HG03558 (cell line): Measurements from ENCODE around the gene SLC10A1.
"Not testable (repeated sequence)": the region's sequence is repeated elsewhere in the genome, so short reads cannot be mapped to it uniquely, and the experiment has no call there.

ENCODE experiments used
- ATAC-seq: cut with Tn5 transposase; IDR thresholded peaks from one replicate; pipeline ENCODE4 v1.9.1; 2021; ENCODE audit warnings: moderate number of reproducible peaks; ENCODE audit not compliant: unreplicated experiment; ENCODE audit errors: extremely low read depth

Gene SLC10A1

GRCh38 chr14:69796797-69797500 is at the start of gene SLC10A1:
Gene SLC10A1, minus strand, starts transcription at chr14:69797241. Its CDS starts 86 bp downstream, at chr14:69797155.
- ATAC-seq = no peak

GRCh38 chr14:69845787-69846186 is 48.7 kb upstream of the SLC10A1 start:
- no peak for ATAC-seq

DNA sequence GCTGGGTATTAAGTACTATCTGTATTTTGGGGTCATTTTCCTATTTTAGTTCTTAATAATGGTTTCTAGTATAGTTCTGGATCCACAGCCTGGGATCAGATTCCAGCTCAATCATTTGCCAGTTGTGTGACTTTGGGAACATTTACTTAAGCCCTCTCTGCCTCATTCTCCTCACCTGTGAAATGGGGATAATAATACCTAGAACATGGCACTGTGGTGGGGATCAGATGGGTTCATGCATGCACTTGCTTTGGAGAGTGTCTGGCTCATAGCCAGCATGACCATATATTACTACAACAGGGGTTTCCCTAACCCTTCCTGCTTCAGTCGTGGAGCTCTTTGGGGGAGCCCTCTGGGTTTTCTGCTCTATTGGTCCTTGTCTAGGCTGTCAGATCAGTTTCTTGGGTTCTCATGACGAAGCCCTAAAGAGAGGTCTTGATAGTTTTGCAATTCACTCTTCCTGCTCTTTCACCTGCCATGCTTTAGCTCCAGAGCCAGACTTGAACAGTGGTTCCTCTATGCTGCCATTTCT is 48.1 kb upstream of the SLC10A1 start:
- no peak for ATAC-seq

GRCh38 chr14:69844171-69844570 is 47.1 kb upstream of the SLC10A1 start:
- ATAC-seq = no peak

DNA sequence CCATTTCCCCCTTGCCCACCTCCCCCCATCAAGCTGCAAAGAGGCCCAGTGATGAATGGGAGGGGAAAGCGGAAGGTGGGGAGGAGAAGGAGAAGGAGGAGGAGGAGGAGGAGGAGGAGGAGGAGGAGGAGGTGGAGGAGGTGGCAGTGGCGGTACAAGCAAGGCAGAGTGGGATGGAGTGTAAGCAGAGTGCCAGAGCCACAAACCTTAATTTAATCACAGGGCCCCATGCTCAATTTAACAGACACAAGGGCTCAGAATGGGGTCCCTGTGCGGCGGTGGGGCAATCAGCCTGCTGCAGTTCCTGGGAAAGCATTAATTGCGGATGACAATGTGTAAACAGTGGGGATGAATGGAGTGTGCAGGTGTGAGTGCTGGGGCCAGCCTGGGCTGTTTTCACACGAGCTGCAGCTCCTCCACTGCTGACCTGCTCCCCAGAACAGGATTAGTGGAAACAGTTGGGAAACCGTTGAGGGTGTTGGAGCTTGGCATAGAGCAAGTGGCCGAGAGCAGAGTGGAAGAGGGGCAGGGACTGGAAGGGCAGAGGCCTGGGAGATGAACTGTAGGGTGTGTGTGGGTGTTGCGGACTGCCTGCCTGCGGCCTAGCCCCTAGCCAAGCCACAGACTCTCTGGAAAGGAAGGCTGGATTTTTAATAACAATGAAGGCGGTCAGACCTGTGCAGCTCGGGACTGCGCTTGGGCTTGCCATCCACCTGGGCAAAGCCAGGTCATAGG is 45.8 kb upstream of the SLC10A1 start:
- ATAC-seq = no peak

DNA sequence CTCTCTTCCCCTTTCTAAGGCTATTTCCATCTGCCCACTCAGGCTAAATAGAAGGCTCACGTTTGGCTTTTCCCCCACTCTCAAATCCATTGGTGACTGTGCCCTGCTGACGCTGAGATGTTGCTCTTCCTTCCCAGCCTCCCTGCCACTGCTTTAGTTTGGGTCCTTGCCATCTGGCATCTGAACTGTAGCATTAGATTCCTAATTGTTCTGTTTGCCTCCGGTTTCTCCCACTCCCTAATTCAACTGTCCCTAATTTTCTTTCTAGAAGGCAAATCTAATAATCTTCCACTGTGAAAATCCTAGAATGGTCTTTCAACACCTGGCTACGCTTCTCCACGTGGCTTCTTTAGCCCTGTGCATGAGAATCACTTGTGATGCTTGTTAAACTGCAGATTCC is 44.6 kb upstream of the SLC10A1 start:
- ATAC-seq = no peak

DNA sequence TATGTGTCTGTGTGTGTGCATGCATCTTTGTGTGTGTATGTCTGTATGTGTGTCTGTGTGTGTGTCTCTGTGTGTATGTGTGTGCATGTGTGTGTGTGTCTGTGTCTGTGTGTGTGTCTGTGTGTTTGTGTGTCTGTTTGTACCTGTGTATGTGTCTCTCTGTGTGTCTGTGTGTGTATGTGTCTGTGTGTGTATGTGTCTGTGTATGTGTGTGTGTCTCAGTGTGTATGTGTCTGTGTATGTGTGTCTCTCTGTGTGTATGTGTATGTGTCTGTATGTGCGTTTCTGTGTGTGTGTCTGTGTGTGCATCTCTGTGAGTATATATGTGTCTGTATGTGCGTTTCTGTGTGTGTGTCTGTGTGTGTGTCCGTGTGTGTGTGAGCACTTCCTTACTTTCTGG is 42.6 kb upstream of the SLC10A1 start:
- ATAC-seq = no peak

DNA sequence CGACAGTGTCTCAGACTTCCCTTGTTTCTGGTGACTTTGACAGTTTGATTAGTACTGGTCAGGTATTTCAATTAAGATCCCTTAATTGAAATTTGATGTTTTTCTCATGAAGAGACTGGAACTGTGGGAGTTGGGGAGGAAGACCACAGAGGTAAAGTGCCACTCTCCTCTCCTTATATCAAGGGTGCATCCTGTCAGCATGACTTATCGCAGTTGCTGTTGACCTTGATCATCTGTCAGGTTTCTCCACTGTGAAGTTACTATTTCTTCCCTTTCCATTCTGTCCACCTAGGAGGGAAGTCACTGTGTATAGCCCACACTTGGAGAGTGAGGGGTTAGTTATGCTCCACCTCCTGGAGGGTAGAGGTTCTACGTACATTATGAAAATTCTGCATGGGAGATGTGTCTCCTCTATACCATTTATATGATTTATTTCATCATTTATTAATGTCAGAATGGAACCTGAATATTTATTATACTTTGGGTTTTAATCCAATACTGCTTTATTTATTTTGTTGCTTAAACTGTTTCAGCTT is 41.9 kb upstream of the SLC10A1 start:
- no peak for ATAC-seq

GRCh38 chr14:69828879-69829278 is 31.8 kb upstream of the SLC10A1 start:
- ATAC-seq = no peak

DNA sequence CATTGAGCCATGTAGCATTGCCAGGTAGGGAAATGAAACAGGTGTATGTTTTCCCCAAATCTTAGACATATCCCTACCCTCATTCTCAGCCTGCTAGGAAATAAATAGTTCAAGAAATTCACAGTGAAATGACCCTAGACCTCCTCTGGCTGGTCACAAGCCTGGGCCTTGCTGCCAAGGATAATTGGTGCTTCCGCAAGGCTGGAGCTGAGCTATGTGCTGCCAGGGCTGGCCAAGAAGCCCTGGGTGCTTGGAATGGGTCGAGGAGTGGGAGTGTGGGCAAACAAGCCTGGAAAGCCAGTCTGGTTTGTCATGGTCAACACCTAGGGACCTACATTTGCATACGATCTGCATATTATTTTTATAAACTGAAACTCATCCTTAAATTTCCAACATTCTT is 31.3 kb upstream of the SLC10A1 start:
- no peak for ATAC-seq

GRCh38 chr14:69827560-69827959 is 30.5 kb upstream of the SLC10A1 start:
- ATAC-seq = no peak

- ATAC-seq = no peak
Observed at GRCh38 chr14:69822456-69822855, 25.4 kb upstream of the SLC10A1 start.

DNA sequence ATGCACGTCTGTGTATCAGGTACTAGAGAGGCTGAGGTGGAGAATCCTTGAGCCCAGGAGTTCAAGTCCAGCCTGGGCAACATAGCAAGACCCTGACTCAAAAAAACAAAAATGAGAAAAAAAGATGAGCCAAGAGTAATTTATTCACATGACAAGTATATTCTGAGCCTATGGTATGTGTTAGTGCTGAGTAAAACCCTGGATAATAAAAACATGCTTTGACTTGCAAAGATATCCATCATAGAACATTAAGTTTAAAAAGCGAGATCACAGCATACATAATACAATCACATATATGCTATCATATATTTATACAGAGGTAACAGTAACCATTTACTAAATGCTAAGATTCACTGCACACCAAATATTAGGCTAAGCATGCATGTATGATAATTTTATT is 23.9 kb upstream of the SLC10A1 start:
- no peak for ATAC-seq

DNA sequence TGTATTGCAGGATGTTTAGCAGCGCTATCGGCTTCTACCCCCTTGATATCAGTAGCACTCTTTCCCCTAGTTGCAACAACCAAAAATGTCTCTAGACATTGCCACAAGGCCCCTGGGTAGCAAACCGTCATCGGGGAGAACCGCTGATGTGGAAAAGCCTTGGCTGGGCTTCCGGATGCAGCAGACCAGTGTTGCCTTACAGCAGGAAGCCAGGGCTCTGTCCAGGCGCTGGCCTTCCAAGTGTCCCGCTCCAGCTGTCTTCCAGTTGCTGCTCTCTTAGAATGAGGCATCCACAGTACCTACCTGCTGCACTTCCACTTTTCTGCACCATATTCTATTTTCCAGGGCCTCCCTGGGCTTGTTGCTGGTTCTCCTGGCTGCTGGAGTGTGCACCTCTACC is 22.6 kb upstream of the SLC10A1 start:
- ATAC-seq = no peak

DNA sequence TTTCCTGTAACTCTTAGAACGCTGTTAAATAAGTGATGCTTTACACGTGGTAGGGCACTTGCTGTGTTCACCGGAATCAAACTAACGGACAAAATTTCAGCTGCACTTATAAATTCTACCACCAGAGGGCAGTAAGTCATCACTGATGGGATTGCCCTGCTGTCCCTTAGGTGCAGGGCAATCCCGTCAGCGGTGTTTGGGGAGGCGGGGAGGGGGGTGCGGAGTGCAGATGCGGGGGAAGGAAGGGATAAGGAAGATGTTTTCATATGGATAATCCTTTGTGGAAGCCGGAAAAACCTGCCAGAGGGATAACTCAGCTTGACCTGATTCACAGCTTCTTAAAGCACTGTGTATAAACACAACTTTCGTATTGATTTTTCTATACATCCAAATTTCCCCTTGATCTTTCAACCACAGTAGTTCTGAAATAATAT is 21.7 kb upstream of the SLC10A1 start:
- no peak for ATAC-seq

- ATAC-seq = no peak
Observed at GRCh38 chr14:69816216-69816615, 19.2 kb upstream of the SLC10A1 start.

GRCh38 chr14:69815556-69815955 is 18.5 kb upstream of the SLC10A1 start:
- no peak for ATAC-seq

DNA sequence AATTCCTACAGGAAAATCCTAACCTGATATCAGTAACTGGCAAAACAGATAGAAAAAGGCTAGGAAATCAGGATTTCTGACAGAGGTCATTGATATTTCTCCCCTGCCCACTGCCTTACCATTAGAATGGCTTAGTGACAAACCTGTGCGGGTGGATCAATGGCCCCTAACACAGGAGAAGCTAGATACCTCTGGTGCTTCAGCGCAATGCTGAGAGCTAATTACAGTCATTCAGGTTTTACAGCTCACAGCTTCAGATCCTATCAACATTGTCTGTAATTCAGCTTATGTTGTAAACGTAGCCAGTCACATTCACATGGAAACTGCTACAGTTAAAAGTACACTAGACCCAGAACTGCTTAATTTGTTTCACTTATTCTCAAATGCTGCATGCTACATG is 17.4 kb upstream of the SLC10A1 start:
- ATAC-seq = no peak

GRCh38 chr14:69813346-69813745 is 16.3 kb upstream of the SLC10A1 start:
- ATAC-seq = not testable (repeated sequence)

DNA sequence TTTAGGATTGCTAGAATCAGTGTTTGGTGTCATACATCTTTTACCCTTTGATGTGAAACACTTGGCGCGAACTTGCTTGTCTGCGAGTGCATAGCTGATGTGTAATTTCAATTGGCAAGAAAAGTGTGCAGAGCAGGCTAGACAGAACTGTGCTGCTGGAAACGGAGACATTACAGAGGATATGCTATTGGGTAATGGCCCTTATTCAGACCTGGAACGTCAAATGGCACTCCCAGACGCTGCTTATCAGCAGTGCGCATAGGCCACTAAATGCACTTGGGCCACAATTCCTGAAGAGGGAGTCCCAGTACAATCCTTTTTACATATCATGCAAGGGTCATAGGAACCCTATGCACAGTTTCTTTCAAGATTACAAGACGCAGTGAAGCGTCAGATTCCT is 15.7 kb upstream of the SLC10A1 start:
- no peak for ATAC-seq

GRCh38 chr14:69811868-69812252 is 14.8 kb upstream of the SLC10A1 start:
- no peak for ATAC-seq
